OCI-LY1 (cell line): ENCODE results near the gene PPM1N.

Experiments
- H2AFZ ChIP-seq: fragments of 200-600 bp; sonication (generic), shearing (Covaris generic); 2 replicates; pipeline ENCODE4 v1.6.0; 2014; ENCODE audit warnings: antibody characterized with exemption, mild to moderate bottlenecking, low read length
- H3F3A ChIP-seq: fragments of 200-600 bp; sonication (generic), shearing (Covaris generic); 2 replicates; pipeline ENCODE4 v1.6.0; 2014; ENCODE audit warnings: mild to moderate bottlenecking, antibody characterized with exemption, low read length, moderate library complexity; ENCODE audit not compliant: insufficient read depth
- H3K27ac ChIP-seq: fragments of 200-600 bp; sonication (generic); 2 replicates; pipeline ENCODE4 v1.5.1; 2014; ENCODE audit warnings: low read length, mixed run types, mild to moderate bottlenecking, low read depth; ENCODE audit not compliant: poor library complexity, severe bottlenecking
- H3K27me3 ChIP-seq: fragments of 200-600 bp; sonication (generic); 2 replicates; pipeline ENCODE4 v1.6.0; 2014; ENCODE audit warnings: antibody characterized with exemption, mild to moderate bottlenecking, low read length, moderate library complexity; ENCODE audit not compliant: insufficient read depth
- H3K36me3 ChIP-seq: fragments of 200-600 bp; sonication (generic); 2 replicates; pipeline ENCODE4 v1.6.1; 2014; ENCODE audit warnings: mild to moderate bottlenecking, antibody characterized with exemption, low read length, moderate library complexity, mixed read lengths; ENCODE audit not compliant: insufficient read depth
- H3K4me1 ChIP-seq: fragments of 200-600 bp; sonication (generic); 2 replicates; pipeline ENCODE4 v1.5.1; 2014; ENCODE audit warnings: mild to moderate bottlenecking, low read length, moderate library complexity; ENCODE audit not compliant: insufficient read depth, severe bottlenecking
- H3K4me2 ChIP-seq: fragments of 200-600 bp; sonication (generic), shearing (Covaris generic); 2 replicates; pipeline ENCODE4 v1.6.1; 2014; ENCODE audit warnings: low read length
- H3K4me3 ChIP-seq: fragments of 200-600 bp; sonication (generic); 2 replicates; pipeline ENCODE4 v1.5.1; 2014; ENCODE audit warnings: low read length, low read depth, mild to moderate bottlenecking, mixed read lengths; ENCODE audit not compliant: poor library complexity, severe bottlenecking
- H3K79me2 ChIP-seq: fragments of 200-600 bp; shearing (Covaris generic); 2 replicates; pipeline ENCODE4 v1.6.1; 2016; ENCODE audit warnings: mixed run types, low read length, mixed read lengths; ENCODE audit not compliant: insufficient read depth
- H3K9ac ChIP-seq: fragments of 200-600 bp; sonication (generic), shearing (Covaris generic); 2 replicates; pipeline ENCODE4 v1.6.1; 2014; ENCODE audit warnings: mild to moderate bottlenecking, low read length, mixed read lengths
- H3K9me2 ChIP-seq: fragments of 200-600 bp; sonication (generic), shearing (Covaris generic); 2 replicates; pipeline ENCODE4 v1.6.1; 2014; ENCODE audit warnings: low read depth, mild to moderate bottlenecking, low read length, mixed read lengths
- H3K9me3 ChIP-seq: fragments of 200-600 bp; shearing (Covaris generic); 2 replicates; pipeline ENCODE4 v1.6.1; 2014; ENCODE audit warnings: low read length, mixed read lengths
- H4K20me1 ChIP-seq: fragments of 200-600 bp; sonication (generic), shearing (Covaris generic); 2 replicates; pipeline ENCODE4 v1.6.0; 2016; ENCODE audit warnings: mild to moderate bottlenecking, low read length; ENCODE audit not compliant: insufficient read depth
- EZH2 ChIP-seq: fragments of 200-600 bp; sonication (generic), shearing (Covaris generic); IDR thresholded peaks from 2 replicates; pipeline ENCODE4 v1.8.0; 2017; ENCODE audit warnings: borderline replicate concordance, mixed run types, mild to moderate bottlenecking, antibody characterized with exemption, low read length, moderate library complexity, mixed read lengths
- TF ChIP-seq, protein P1 (sequence below): fragments of 200-600 bp; sonication (generic), shearing (Covaris generic); IDR thresholded peaks from 2 replicates; pipeline ENCODE4 v1.5.1; 2017; ENCODE audit warnings: mild to moderate bottlenecking, antibody characterized with exemption, low read length, moderate library complexity, mixed read lengths

PPM1N gene

DNA sequence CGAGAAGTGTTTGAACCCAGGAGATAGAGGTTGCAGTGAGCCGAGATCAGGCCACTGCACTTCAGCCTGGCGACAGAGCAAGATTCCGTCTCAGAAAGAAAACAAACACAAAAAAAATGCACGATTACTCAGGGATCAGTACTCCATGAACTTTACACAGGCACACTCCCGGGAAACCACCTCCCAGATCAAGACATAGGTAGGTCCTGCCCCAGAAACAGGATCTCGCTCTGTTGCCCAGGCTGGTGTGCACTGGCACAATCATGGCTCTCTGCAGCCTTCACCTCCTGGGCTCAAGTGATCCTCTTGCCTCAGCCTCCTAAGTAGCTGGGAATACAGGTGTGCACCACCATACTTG is 20.2 kb downstream of the PPM1N start:
- TF ChIP-seq EZH2: no peak
- TF ChIP-seq, protein P1, sequence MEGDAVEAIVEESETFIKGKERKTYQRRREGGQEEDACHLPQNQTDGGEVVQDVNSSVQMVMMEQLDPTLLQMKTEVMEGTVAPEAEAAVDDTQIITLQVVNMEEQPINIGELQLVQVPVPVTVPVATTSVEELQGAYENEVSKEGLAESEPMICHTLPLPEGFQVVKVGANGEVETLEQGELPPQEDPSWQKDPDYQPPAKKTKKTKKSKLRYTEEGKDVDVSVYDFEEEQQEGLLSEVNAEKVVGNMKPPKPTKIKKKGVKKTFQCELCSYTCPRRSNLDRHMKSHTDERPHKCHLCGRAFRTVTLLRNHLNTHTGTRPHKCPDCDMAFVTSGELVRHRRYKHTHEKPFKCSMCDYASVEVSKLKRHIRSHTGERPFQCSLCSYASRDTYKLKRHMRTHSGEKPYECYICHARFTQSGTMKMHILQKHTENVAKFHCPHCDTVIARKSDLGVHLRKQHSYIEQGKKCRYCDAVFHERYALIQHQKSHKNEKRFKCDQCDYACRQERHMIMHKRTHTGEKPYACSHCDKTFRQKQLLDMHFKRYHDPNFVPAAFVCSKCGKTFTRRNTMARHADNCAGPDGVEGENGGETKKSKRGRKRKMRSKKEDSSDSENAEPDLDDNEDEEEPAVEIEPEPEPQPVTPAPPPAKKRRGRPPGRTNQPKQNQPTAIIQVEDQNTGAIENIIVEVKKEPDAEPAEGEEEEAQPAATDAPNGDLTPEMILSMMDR: no peak
- H3K27me3 ChIP-seq: no peaks in the 10 kb centered on the region
- no peak overlapping the region for H3K9ac ChIP-seq
- H3K4me3 ChIP-seq: no peak overlapping the region
- H3F3A ChIP-seq: no peaks in the 10 kb centered on the region
- H3K9me3 ChIP-seq: no peaks in the 10 kb centered on the region
- no peaks in the 10 kb centered on the region for H3K9me2 ChIP-seq
- no peaks in the 10 kb centered on the region for H4K20me1 ChIP-seq
- no peak overlapping the region for H3K4me2 ChIP-seq
- H3K36me3 ChIP-seq: peaks cover 26% of the 10 kb centered on the region; the same call in 1 of the 2 replicates
- no peaks in the 10 kb centered on the region for H3K79me2 ChIP-seq
- H2AFZ ChIP-seq: no peak overlapping the region
- no peak overlapping the region for H3K27ac ChIP-seq
- peaks cover 25% of the 10 kb centered on the region for H3K4me1 ChIP-seq

DNA sequence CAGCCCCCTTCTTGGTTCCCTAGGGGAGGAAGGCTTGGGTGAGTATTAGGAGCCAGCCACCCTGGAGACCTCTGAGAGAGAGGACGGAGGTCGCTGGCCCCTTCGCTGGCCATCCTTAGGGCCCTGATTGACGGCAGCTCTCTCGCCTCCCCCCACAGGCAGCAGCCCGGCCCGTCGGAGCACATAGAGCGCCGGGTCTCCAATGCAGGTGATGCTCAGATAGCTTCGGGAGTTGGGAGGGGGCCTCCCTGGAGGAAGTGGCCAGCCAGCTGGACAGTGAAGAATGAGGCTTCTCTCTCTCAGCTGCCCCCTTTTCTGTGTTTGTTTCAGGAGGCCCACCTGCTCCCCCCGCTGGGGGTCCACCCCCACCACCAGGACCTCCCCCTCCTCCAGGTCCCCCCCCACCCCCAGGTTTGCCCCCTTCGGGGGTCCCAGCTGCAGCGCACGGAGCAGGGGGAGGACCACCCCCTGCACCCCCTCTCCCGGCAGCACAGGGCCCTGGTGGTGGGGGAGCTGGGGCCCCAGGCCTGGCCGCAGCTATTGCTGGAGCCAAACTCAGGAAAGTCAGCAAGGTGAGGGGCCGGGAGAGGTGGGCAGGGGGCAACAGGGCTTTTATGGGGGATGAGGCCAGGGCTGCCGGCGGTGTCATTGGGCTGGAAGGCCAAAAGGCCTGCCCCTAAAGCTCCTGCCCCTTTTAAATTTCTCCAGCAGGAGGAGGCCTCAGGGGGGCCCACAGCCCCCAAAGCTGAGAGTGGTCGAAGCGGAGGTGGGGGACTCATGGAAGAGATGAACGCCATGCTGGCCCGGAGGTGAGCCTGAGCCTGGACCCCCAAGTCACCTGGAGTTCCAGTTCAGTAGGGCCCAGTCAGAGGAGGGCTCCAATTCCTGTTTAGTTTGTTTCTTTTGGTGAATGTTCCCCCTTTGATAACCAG is 24.0 kb downstream of the PPM1N start:
- Histone ChIP-seq H3K4me1 (no peaks in the 10 kb centered on the region), H4K20me1 (no peaks in the 10 kb centered on the region), H3F3A (no peaks in the 10 kb centered on the region), H3K9ac (no peak overlapping the region), H3K36me3 (peaks cover 53% of the 10 kb centered on the region), H3K4me3 (no peak overlapping the region), H3K4me2 (no peak overlapping the region), H3K9me2 (no peaks in the 10 kb centered on the region), H2AFZ (no peak overlapping the region), H3K9me3 (no peaks in the 10 kb centered on the region), H3K27me3 (no peaks in the 10 kb centered on the region), H3K27ac (no peak overlapping the region), H3K79me2 (no peaks in the 10 kb centered on the region)
- TF ChIP-seq EZH2: no peak
- TF ChIP-seq, protein P1: no peak

DNA sequence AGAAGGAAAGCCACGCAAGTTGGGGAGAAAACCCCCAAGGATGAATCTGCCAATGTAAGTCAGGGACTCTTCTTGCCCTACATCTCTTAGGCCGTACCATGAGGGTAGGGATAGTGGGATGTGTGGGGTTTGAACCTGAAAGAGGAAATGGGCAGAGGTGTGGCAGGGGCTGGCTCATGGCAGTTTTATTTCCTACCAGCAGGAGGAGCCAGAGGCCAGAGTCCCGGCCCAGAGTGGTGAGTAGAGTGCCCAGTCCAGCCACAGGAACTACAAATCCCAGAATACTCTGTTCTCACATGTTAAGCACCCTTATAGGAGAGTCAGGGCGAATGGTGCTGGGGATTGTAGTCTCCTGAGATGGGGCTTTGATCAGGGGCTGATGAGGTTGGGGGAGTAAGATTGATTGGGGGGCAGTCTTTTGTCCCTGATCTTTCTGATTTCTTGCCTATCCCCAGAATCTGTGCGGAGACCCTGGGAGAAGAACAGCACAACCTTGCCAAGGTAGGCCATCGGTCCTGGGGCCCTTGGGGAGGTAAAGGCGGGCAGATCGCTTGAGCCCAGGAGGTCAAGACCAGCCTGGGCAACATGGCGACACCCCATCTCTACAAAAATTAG is 25.5 kb downstream of the PPM1N start:
- H3K4me3 ChIP-seq: no peak overlapping the region
- H3K36me3 ChIP-seq: peaks cover 57% of the 10 kb centered on the region
- no peak overlapping the region for H3K27ac ChIP-seq
- no peaks in the 10 kb centered on the region for H3F3A ChIP-seq
- H3K4me2 ChIP-seq: no peak overlapping the region
- H2AFZ ChIP-seq: no peak overlapping the region
- no peak overlapping the region for H3K9ac ChIP-seq
- H3K9me3 ChIP-seq: no peaks in the 10 kb centered on the region
- H4K20me1 ChIP-seq: no peaks in the 10 kb centered on the region
- H3K4me1 ChIP-seq: no peaks in the 10 kb centered on the region
- no peaks in the 10 kb centered on the region for H3K27me3 ChIP-seq
- H3K79me2 ChIP-seq: no peaks in the 10 kb centered on the region
- no peak for TF ChIP-seq EZH2
- TF ChIP-seq, protein P1: peak; percentile 94
- H3K9me2 ChIP-seq: no peaks in the 10 kb centered on the region
